ENCODE results near the gene NCKAP5L. TPM values are rescaled to one million over a fixed set of nuclear protein-coding genes. Genes with fewer than 3 reads are reported as not detected.

NCKAP5L gene
- total and polyA plus RNA-seq, 9 of the 15 experiments (the other 6 are each of a cell fraction or from before 2014, with no cell fraction given): 0.01 to 14.4 (median 3.7) TPM

DNA sequence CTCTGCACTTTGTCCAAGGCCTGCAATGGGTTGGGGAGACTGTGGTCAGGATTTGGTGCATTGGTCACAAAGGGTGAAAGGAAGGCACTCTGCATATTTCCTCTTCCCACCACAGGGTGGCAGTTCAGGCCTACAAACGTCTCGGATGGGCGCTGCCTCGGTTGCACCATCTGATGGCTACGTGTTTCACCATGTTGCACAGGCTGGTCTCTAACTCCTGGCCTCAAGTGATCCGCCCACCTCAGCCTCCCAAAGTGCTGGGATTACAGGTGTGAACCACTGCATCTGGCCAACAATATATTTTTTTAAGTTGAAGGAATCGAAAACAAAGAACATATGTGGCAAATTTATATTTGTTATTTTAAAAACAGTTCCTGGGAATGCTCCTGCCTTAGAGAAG, 51.8 kb downstream of the NCKAP5L start (continued):
- TF ChIP-seq, protein P1, sequence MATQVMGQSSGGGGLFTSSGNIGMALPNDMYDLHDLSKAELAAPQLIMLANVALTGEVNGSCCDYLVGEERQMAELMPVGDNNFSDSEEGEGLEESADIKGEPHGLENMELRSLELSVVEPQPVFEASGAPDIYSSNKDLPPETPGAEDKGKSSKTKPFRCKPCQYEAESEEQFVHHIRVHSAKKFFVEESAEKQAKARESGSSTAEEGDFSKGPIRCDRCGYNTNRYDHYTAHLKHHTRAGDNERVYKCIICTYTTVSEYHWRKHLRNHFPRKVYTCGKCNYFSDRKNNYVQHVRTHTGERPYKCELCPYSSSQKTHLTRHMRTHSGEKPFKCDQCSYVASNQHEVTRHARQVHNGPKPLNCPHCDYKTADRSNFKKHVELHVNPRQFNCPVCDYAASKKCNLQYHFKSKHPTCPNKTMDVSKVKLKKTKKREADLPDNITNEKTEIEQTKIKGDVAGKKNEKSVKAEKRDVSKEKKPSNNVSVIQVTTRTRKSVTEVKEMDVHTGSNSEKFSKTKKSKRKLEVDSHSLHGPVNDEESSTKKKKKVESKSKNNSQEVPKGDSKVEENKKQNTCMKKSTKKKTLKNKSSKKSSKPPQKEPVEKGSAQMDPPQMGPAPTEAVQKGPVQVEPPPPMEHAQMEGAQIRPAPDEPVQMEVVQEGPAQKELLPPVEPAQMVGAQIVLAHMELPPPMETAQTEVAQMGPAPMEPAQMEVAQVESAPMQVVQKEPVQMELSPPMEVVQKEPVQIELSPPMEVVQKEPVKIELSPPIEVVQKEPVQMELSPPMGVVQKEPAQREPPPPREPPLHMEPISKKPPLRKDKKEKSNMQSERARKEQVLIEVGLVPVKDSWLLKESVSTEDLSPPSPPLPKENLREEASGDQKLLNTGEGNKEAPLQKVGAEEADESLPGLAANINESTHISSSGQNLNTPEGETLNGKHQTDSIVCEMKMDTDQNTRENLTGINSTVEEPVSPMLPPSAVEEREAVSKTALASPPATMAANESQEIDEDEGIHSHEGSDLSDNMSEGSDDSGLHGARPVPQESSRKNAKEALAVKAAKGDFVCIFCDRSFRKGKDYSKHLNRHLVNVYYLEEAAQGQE (IDR thresholded peaks at IDR 0.05; ENCODE audit: borderline replicate concordance): peak; percentile 78; the same call in 1 of the 2 replicates
- TF ChIP-seq, protein P1 (CRISPR knock-in tag; IDR thresholded peaks at IDR 0.05; ENCODE audit: low read depth): no peak
- TF ChIP-seq CSDE1 (IDR thresholded peaks at IDR 0.05) (0 out of 4 replicates have a peak, but pooled peaks of 1 of the 2 experiments have one; percentile 21), CEBPB (tag; IDR thresholded peaks at IDR 0.05) (peak; percentile 91), ZNF780A (CRISPR knock-in tag; IDR thresholded peaks at IDR 0.05) (no peak), BRF1 (IDR thresholded peaks at IDR 0.05; ENCODE audit: borderline replicate concordance, extremely low read depth, insufficient read length) (no peak), JUNB (CRISPR knock-in tag; conservative IDR thresholded peaks at IDR 0.05) (no peak), SUPT5H (IDR thresholded peaks at IDR 0.05) (no peak), KLF16 (IDR thresholded peaks at IDR 0.05) (0 out of 2 replicates have a peak, but pooled peaks have one; percentile 29), KDM5B (IDR thresholded peaks at IDR 0.05; ENCODE audit: insufficient replicate concordance, low read depth, low read length) (no peak), ZNF175 (CRISPR knock-in tag; IDR thresholded peaks at IDR 0.05; ENCODE audit: low read depth) (no peak), ATF7 (IDR thresholded peaks at IDR 0.05) (no peak), TEAD4 (IDR thresholded peaks at IDR 0.05; ENCODE audit: low read length) (no peak), TEAD4 (CRISPR knock-in tag; IDR thresholded peaks at IDR 0.05; ENCODE audit: borderline replicate concordance) (no peak), MCM3 (IDR thresholded peaks at IDR 0.05) (no peak), SMAD2 (IDR thresholded peaks at IDR 0.05; ENCODE audit: low read depth, low read length) (no peak), ZNF717 (CRISPR knock-in tag; IDR thresholded peaks at IDR 0.05) (no peak)
- TF ChIP-seq, protein P2, sequence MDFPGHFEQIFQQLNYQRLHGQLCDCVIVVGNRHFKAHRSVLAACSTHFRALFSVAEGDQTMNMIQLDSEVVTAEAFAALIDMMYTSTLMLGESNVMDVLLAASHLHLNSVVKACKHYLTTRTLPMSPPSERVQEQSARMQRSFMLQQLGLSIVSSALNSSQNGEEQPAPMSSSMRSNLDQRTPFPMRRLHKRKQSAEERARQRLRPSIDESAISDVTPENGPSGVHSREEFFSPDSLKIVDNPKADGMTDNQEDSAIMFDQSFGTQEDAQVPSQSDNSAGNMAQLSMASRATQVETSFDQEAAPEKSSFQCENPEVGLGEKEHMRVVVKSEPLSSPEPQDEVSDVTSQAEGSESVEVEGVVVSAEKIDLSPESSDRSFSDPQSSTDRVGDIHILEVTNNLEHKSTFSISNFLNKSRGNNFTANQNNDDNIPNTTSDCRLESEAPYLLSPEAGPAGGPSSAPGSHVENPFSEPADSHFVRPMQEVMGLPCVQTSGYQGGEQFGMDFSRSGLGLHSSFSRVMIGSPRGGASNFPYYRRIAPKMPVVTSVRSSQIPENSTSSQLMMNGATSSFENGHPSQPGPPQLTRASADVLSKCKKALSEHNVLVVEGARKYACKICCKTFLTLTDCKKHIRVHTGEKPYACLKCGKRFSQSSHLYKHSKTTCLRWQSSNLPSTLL (IDR thresholded peaks at IDR 0.05): no peak
- TF ChIP-seq, protein P3, sequence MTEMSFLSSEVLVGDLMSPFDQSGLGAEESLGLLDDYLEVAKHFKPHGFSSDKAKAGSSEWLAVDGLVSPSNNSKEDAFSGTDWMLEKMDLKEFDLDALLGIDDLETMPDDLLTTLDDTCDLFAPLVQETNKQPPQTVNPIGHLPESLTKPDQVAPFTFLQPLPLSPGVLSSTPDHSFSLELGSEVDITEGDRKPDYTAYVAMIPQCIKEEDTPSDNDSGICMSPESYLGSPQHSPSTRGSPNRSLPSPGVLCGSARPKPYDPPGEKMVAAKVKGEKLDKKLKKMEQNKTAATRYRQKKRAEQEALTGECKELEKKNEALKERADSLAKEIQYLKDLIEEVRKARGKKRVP (CRISPR knock-in tag; IDR thresholded peaks at IDR 0.05): no peak
- TF ChIP-seq, protein P4, sequence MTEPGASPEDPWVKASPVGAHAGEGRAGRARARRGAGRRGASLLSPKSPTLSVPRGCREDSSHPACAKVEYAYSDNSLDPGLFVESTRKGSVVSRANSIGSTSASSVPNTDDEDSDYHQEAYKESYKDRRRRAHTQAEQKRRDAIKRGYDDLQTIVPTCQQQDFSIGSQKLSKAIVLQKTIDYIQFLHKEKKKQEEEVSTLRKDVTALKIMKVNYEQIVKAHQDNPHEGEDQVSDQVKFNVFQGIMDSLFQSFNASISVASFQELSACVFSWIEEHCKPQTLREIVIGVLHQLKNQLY (CRISPR knock-in tag; conservative IDR thresholded peaks at IDR 0.05): no peak

Measured in K562 (cell line).